ENCODE results near the gene SUN1.
A peak's percentile ranks its signal among the peaks of the same experiment; 100 is the strongest.
"Not testable (repeated sequence)": the region's sequence is repeated elsewhere in the genome, so short reads cannot be mapped to it uniquely, and the experiment has no call there.

Gene SUN1, protein sequence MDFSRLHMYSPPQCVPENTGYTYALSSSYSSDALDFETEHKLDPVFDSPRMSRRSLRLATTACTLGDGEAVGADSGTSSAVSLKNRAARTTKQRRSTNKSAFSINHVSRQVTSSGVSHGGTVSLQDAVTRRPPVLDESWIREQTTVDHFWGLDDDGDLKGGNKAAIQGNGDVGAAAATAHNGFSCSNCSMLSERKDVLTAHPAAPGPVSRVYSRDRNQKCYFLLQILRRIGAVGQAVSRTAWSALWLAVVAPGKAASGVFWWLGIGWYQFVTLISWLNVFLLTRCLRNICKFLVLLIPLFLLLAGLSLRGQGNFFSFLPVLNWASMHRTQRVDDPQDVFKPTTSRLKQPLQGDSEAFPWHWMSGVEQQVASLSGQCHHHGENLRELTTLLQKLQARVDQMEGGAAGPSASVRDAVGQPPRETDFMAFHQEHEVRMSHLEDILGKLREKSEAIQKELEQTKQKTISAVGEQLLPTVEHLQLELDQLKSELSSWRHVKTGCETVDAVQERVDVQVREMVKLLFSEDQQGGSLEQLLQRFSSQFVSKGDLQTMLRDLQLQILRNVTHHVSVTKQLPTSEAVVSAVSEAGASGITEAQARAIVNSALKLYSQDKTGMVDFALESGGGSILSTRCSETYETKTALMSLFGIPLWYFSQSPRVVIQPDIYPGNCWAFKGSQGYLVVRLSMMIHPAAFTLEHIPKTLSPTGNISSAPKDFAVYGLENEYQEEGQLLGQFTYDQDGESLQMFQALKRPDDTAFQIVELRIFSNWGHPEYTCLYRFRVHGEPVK

DNA sequence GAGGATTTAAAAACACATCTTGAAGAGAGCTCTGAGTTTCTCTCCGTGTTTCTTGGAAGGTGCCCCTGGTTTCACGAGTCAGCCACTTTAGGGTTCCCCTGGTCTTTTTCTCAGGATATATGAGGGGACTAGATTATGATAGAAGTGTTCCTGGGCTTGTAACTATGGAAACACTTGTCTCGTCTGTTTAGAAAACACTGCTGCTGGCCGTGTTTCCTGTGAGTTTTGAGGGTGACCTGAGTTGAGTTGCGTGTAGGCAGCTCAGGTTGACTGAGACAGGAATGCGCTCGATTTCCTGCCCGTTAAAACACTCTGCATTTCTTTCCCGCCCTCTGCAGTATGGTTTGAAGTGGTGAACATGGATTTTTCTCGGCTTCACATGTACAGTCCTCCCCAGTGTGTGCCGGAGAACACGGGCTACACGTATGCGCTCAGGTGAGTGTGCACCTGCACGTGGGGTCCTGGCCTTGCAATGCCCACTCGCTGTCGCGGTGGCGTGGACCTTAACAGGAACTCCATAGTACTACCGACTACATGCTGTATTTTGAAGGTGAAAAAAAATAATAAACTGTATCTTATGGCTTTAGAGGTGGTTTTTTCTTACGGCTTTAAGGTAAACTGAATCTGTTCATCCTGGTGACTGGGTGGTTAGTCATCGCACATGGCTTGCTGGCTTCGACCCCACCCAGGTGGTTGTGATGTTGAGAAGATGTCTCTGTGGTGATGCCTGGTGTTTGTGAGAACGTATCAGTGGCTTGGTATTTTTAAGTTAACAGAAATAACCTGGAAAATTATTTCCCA, at the start of gene SUN1:
TSS of gene SUN1 (plus strand) at position 310 of the 801 bp plus-strand sequence. CDS start at position 359, 49 bp downstream.
- DNase-seq = no peak

DNA sequence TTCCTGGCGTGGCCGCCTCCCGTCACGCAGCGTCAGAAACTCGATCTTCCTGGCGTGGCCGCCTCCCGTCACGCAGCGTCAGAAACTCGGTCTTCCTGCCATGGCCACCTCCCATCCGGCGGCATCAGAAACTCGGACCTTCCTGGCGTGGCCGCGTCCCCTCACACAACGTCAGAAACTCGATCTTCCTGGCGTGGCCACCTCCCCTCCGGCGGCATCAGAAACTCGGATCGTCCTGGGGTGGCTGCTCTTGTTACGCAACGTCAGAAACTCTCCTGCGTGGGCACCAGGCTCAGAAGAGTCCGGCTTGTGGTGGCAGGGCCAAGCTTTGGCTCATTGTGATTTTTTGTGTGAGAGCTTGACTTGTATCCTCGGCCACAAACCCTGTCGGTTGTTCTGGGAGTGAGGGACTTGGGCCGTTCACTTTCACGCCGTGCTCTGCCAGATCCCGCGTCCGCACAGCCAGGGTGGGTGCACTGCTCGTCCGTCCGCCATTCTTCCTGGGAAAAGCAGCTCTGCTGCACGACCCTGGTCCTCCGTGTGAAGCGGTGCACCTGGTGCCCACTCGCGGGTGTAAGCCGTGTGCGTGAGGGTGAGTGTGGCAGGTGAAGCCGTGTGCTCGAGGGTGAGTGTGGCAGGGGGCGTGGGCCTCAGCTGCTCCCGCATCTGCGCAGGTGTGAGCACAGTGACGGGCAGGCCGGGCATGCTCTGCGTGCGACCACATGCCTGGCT, 49.4 kb upstream of the SUN1 start:
- DNase-seq = no peak

DNA sequence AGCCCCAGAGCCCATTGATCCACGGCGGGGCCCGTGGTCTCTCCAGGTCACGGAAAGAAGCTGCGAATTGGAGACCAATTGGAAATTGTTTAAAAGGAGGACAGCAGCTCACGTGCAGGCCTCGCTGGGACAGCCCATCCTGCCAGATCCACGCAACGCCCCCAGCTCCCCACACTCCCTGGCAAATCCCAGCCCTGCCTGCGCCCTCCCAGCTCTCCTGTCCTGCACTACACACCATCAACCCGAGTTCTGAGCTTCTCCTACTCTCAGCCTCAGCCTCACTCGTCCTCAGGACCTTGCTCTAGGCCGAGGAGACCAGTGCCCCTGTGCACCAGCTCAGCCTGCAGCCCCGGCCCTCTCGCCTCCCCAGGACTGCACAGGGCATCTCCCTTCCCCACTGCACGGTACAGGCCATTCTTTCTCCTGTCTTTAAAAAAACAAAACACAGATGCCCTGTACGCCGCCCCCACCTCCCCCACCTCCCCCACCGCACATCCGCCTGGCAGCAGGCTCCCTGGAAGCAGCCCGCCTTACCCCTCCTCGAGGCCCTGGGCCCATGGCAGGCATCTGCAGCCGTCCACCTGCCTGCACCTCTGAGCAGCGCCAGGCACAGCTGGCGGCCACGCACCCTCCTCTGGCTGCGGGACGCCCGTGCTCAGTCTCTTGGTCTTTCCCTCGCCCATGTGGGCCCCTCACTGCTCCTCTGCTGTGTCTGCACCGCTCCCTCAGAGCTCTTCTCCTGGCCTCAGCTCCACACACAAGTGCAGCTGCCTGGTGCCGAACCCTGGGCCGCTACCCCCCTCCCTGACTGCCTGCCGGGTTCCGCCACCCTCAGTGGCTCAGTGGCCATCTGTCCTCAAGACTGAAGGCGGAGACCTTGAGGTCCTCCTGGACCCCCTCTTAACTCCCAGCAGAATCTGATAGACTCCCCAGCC, 48.5 kb upstream of the SUN1 start:
- no peak for DNase-seq

DNA sequence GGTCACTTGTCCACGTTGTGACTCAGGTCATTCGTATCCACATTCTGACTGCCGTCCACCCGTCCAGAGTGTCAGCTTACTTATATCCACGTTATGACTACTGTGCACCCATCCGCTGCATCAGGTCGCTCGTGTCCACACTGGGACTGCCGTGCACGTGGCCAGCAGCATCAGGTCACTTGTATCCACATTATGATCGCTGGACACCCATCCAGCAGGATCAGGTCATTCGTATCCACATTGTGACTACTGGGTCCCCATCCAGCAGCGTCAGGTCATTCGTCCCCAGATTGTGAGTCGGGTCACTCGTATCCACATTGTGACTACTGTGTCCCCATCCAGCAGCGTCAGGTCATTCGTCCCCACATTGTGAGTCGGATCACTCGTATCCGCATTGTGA, 47.3 kb upstream of the SUN1 start:
- DNase-seq = no peak

DNA sequence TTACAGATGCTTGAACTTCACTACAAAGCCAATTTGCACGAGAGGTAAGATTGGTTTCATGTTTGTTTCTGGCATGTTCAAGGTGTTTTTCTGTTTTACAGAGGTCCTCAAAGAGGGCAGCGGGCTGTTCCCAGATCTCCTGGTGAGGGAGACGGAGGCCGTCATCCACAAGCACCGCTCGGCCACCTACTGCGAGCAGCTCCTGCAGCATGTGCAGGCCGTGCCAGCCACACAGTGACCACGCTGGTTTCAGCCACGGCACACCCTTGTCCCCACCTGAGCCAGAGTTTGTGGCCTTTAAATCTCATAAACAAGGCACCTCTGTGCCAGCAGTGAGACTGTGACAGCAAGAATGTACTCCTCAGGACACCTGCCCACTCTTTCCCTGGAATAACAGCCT, 46.9 kb upstream of the SUN1 start:
- no peak for DNase-seq

DNA sequence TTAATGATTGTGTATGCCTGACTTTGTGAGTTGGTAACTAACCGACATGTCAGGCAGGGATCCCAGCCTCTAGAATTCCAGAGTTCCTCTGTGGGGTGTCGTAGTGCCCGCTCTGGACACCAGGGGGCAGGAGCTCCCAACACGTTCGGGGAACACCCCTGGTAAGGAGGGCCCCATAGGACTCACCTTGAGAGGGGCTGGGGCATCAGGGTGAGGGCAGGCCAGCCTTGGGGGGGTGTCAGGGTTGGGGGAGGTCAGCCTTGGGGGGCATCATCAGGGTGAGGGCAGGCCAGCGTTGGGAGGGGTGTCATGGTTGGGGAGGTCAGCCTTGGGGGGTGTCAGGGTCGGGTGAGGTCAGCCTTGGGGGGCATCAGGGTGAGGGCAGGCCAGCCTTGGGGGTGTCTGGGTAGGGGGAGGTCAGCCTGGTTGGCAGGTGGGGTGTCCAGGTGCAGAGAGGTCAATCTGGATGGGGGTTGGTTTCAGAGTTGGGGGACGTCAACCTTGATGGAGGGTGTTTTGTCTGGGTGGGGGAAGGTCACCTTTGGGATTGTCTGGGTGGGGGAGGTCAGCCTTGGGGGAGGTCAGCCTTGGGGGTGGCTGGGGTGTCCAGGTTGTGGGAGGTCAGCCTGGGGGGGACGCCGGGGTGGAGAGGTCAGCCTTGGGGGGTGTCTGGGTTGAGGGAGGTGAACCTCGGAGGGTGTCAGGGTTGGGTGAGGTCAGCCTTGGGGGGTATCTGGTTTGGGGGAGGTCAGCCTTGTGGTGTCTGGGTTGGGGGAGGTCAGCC, 45.6 kb upstream of the SUN1 start:
- DNase-seq = peak; percentile 22

DNA sequence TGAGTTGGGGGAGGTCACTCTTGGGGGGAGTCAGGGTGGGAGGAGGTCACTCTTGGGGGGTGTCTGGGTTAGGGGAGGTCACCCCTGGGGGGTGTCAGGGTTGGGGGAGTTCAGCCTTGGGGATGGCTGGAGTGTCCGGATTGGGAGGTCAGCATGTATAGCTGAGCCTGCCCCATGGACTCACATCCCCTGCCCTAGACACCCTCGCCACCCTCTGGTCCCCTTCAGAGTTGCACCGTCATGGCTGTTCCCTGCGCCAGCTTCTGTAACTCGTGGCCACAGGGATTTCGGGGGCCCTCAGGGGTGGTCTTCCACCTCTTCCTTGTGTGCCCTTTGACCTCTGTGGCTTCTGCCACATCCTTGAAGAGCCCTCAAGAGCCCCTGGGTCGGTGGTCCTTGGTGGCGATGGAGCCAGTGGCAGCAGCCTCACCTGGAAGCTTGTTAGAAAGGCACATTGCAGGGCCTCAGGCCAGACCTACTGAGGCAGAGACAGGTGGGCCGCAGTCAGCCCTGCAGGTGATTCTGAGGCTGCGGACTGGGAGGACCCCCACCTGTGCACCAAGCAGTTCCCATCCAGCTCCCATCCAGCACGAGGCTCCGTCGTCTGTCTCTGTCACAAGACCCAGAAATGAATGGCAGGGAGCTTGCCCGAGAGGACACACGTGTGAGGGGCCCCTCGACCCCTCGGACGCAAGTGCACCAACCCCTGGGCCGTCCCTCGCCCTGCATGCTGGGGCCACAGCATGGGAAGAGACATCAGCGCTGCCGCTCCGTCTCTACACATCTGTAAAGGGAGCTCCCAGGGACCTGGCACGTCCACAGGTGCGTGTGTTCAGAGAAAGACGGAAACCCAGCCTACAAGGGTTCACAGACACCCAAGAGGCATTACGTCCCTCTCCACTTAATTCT, 44.7 kb upstream of the SUN1 start:
- no peak for DNase-seq

DNA sequence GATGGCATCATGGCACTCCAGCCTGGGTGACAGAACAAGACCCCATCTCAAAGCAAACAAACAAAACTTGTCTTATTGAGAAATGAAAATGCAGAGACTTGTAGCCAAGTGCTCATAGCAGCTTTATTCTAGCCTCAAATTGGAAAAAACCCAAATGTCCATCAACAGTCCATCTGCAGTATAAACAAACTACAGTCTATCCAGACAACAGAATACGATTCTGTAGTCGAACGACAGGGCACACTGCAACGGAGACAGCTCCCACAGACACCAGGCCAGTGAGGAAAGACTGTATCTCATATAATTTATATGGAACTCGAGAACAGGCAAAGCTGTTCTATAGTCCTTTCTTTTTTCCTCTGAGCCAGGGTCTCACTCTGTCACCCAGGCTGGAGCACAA, 40.8 kb upstream of the SUN1 start:
- no peak for DNase-seq

DNA sequence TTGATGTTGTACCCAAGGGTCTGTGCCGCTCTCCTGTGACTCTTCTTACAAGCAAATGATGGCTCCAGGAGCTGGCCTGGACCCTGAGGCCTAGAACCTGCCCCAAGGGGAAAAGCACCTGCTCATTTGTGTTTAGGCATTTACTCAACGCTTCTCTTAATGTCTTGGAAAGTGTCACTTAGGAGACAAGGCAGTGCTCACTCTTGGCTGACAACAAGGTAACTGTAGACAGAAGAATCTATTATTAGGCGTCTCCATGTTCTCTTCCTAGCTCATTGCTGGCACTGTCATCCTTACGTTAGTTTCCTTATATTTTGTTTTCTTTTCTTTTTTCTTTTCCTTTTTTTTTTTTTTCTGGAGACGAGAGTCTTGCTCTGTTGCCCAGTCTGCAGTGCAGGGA, 38.1 kb upstream of the SUN1 start:
- no peak for DNase-seq

DNA sequence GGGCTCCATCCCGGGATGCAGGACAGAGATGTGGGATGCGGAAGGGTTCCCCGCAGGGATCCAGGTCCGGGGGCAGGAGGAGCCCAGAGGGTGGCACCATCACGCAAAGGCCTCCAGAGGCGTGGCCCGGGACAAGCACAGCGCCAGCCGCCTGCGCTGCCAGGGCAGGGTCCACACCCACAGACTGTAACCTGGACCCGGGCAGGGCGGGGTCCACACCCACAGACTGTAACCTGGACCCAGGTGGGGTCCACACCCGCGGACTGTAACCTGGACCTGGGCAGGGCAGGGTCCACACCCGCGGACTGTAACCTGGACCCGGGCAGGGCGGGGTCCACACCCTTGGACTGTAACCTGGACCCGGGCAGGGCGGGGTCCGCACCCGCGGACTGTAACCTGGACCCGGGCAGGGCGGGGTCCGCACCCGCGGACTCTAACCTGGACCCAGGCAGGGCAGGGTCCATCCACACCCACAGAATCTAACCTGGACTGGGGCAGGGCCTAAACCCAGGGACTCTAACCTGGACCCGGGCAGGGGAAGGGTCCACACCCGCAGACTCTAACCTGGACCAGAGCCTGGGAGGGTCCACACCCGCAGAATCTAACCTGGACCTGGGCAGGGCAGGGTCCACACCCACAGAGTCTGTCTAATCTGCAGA, 37.5 kb upstream of the SUN1 start:
- no peak for DNase-seq

DNA sequence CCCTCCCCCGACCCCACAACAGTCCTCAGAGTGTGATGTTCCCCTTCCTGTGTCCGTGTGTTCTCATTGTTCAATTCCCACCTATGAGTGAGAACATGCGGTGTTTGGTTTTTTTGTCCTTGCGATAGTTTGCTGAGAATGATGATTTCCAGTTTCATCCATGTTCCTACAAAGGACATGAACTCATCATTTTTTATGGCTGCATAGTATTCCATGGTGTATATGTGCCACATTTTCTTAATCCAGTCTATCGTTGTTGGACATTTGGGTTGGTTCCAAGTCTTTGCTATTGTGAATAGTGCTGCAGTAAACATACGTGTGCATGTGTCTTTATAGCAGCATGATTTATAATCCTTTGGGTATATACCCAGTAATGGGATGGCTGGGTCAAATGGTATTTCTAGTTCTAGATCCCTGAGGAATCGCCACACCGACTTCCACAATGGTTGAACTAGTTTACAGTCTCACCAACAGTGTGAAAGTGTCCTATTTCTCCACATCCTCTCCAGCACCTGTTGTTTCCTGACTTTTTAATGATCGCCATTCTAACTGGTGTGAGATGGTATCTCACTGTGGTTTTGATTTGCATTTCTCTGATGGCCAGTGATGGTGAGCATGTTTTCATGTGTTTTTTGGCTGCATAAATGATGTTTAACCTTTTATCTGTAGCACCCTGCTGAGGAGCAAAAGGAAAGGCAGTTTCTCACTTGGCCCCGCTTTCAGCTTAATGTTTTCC, 35.7 kb upstream of the SUN1 start:
- DNase-seq = not testable (repeated sequence)

DNA sequence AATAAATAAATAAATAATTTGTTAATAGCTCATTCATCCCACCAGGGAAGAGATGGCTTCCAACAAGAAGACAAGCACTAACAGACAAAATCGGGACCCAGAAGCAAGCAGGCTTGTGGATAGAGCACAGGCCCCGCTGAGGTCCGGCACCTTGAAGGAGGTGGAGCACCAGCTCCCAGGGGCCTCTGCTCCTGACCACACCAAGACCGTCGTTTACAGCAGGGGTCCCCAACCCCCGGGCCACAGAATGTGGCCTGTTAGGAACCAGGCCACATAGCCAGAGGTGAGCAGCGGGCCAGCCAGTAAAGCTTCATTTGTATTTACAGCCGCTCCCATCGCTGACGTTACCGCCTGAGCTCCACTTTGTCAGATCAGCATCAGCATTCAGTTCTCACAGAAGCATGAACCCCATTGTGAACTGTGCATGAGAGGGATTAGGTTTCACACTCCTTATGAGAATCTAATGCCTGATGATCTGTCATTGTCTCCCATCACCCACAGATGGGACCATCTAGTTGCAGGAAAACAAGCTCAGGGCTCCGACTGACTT, 33.3 kb upstream of the SUN1 start:
- no peak for DNase-seq

DNA sequence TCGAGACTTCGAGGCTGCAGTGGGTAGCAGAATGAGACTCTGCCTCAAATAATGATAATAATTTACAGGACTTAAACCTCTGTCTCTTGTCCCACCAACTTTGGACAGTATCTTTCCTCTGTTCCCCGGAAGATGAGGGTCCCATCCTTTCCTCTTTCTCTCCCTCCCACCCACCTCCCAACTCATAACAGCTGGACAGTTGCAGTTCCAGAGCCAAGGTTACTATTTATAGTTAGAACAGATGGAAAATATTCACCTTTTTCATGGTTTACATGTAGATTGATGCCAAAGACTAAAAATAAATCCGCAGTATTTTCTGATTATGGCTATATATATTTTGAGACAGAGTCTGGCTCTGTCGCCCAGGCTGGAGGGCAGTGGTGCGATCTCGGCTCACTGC, 31.6 kb upstream of the SUN1 start:
- DNase-seq = no peak

DNA sequence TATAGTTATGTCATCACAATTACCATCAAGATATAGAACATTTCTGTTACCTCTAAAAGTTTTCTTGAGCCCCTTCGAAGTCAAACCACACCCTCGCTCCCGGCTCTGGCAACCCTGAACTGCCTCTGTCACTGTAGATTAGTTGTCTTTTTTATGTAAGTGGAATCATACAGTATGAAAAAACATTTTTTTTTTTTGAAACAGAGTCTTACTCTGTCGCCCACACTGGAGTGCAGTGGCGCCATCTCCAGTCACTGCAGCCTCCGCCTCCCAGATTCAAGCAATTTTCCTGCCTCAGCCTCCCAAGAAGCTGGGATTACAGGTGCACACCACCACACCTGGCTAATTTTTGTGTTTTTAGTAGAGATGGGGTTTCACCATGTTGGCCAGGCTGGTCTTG, 30.9 kb upstream of the SUN1 start:
- not testable (repeated sequence) for DNase-seq

DNA sequence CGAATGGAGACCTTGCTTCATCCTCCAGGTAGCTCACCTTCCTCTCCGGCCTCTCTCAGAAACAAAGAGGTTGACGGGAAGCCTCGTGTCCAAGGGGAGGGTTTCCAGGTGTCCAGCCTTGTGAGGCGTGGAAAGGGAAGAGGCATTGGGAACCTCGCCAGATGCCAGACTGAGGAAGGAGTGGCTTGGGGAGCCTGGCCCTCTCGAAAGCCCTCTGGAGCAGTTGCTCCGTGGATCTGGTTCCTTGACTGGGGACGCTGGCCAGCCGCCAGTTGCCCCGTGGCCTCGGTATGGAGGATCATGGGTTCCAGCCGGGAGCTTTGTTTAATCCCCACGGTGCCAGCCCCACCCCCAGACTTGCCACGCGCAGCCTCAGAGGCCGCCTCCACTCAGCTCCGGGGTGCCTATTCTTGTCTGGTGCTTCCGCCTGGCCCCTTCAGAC, 30.3 kb upstream of the SUN1 start:
- DNase-seq = no peak

DNA sequence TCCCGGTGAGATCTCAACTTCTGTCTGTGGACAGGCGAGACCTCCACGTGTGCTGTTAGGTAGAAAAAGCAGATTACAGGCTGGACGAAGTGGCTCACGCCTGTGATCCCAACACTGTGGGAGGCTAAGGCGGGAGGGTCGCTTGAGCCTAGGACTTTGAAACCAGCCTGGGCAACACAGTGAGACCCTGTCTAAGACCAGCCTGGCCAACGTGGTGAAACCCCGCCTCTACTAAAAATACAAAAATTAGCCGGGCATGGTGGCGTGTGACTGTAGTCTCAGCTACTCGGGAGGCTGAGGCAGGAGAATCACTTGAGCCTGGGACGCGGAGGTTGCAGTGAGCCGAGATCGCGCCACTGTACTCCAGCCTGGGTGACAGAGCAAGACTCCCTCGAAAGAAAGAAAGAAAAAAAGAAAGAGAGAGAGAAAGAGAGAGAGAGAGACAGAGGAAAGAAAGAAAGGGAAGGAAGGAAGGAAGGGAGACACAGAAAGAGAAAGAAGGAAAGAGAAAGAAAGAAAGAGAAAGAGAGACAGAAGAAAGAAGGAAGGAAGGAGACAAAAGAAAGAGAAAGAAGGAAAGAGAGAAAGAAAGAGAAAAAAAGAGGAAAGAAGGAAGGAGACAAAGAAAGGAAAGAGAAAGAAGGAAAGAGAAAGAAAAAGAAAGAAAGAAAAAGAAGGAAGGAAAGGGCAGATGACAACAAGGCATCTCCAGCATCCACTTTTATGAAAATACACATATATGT, 29.6 kb upstream of the SUN1 start:
- DNase-seq = no peak

DNA sequence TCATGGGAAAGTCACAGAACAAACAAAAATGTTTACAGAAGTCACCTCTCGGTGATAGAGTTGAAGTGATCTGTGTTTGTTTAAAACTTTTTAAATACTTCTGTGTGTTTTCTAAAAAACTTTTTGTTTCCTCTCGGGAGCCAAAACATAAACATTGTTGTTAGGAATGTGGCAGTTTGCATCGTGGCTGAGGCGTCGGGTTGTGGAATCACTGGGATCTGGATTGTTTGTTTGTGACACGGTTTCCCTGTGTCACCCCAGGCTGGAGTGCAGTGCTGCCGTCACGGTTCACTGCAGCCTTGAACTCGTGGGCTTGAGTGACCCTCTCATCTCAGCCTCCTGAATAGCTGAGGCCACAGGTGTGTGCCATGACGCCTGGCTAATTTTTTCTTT, 29.0 kb upstream of the SUN1 start:
- DNase-seq = no peak
